Measurements from ENCODE around the gene CUL4A.

- TF ChIP-seq CTCF (IDR thresholded peaks at IDR 0.05) (no peak), POLR2A (IDR thresholded peaks at IDR 0.05) (no peak)
Observed at GRCh38 chr13:113267642-113268405, 58.4 kb downstream of the CUL4A start.
